CD14-positive monocyte (primary cell): Measurements from ENCODE around the gene GRIN2C. TPM values are rescaled to one million over a fixed set of nuclear protein-coding genes. Genes with fewer than 3 reads are reported as not detected.
A peak's percentile ranks its signal among the peaks of the same experiment; 100 is the strongest.

ENCODE experiments used
- DNase-seq, 3 donors: peaks; one replicate each; pipeline ENCODE4 v3.0.0-alpha.2; 2011 to 2022
- H2AFZ ChIP-seq: 2 replicates; pipeline ENCODE4 v1.6.0; 2012; ENCODE audit warnings: mild to moderate bottlenecking, low read depth, low read length, inconsistent platforms; ENCODE audit not compliant: insufficient read depth, poor library complexity, severe bottlenecking
- H3K27ac ChIP-seq, 2 donors: 1 replicate in 1 of 2; 2 replicates in 1 of 2; pipeline ENCODE4 v1.5.1; 2012 to 2013; ENCODE audit warnings: low read length in 2 of 2, control low read depth in 1 of 2, inconsistent platforms in 1 of 2, low read depth in 1 of 2, mild to moderate bottlenecking in 1 of 2
- H3K27me3 ChIP-seq, 2 donors: one replicate each; pipeline versions ENCODE4 v1.6.0 to v1.6.1; 2011 to 2013; ENCODE audit warnings: low read length in 2 of 2; ENCODE audit not compliant: control insufficient read depth in 2 of 2, insufficient read depth in 2 of 2
- H3K36me3 ChIP-seq, 2 donors: replicated peaks in 1 of 2; 1 replicate in 1 of 2; 2 replicates in 1 of 2; pipeline versions ENCODE4 v1.5.1 to v1.6.1; 2012 to 2013; ENCODE audit warnings: low read length in 2 of 2, control low read depth in 1 of 2, inconsistent platforms in 1 of 2, mild to moderate bottlenecking in 1 of 2; ENCODE audit not compliant: insufficient read depth in 2 of 2, control insufficient read depth in 1 of 2
- H3K4me1 ChIP-seq, 2 donors: 1 replicate in 1 of 2; 2 replicates in 1 of 2; pipeline versions ENCODE4 v1.5.1 to v1.6.1; 2012 to 2013; ENCODE audit warnings: low read length in 2 of 2, control low read depth in 1 of 2, inconsistent platforms in 1 of 2, mild to moderate bottlenecking in 1 of 2, moderate library complexity in 1 of 2; ENCODE audit not compliant: insufficient read depth in 2 of 2, control insufficient read depth in 1 of 2
- H3K4me2 ChIP-seq: replicated peaks from 2 replicates; pipeline ENCODE3; 2012; ENCODE audit warnings: low read length, moderate library complexity, mild to moderate bottlenecking; ENCODE audit not compliant: poor library complexity, severe bottlenecking; ENCODE audit errors: extremely low read depth
- H3K4me3 ChIP-seq, 3 experiments: fragments of 200-600 bp in 1 of 3; sonication (generic) in 1 of 3; replicated peaks in 1 of 3; 1 replicate in 2 of 3; 2 replicates in 1 of 3; pipeline ENCODE4 v1.5.1; 2011 to 2013; ENCODE audit warnings: low read length in 3 of 3, mild to moderate bottlenecking in 3 of 3, control low read depth in 2 of 3, low read depth in 2 of 3, inconsistent platforms in 1 of 3, moderate library complexity in 1 of 3
- H3K79me2 ChIP-seq: 2 replicates; pipeline ENCODE4 v1.6.0; 2012; ENCODE audit warnings: mild to moderate bottlenecking, control low read depth, inconsistent platforms, low read length, moderate library complexity; ENCODE audit not compliant: insufficient read depth
- H3K9ac ChIP-seq: 2 replicates; pipeline ENCODE4 v1.6.0; 2017; ENCODE audit warnings: low read length, mild to moderate bottlenecking; ENCODE audit not compliant: insufficient read depth, poor library complexity, severe bottlenecking
- H3K9me3 ChIP-seq, 2 donors: replicated peaks in 1 of 2; 1 replicate in 1 of 2; 2 replicates in 1 of 2; pipeline versions ENCODE4 v1.5.1 to v1.6.1; 2012 to 2013; ENCODE audit warnings: low read length in 2 of 2, control low read depth in 1 of 2; ENCODE audit not compliant: control insufficient read depth in 1 of 2, insufficient read depth in 1 of 2
- H4K20me1 ChIP-seq: 2 replicates; pipeline ENCODE4 v1.6.0; 2012; ENCODE audit warnings: mild to moderate bottlenecking, low read length, control low read depth, moderate library complexity; ENCODE audit not compliant: insufficient read depth
- H3K27ac Mint-ChIP-seq, 7 donors: one replicate each; pipeline ENCODE4 v1.8.0; 2020; ENCODE audit warnings: mild to moderate bottlenecking in 7 of 7, mixed read lengths in 7 of 7, moderate library complexity in 6 of 7, inconsistent platforms in 2 of 7
- H3K27me3 Mint-ChIP-seq, 3 donors: one replicate each; pipeline ENCODE4 v1.8.0; 2021 to 2022; ENCODE audit warnings: low read depth in 3 of 3, mild to moderate bottlenecking in 3 of 3, mixed read lengths in 3 of 3, moderate library complexity in 3 of 3, inconsistent platforms in 1 of 3
- H3K36me3 Mint-ChIP-seq, 2 donors: one replicate each; pipeline ENCODE4 v1.8.0; 2020; ENCODE audit warnings: mixed read lengths in 2 of 2, inconsistent platforms in 1 of 2, mild to moderate bottlenecking in 1 of 2
- H3K4me1 Mint-ChIP-seq: one replicate; pipeline ENCODE4 v1.8.0; 2020; ENCODE audit warnings: mild to moderate bottlenecking, mixed read lengths
- H3K4me3 Mint-ChIP-seq, 2 donors: one replicate each; pipeline ENCODE4 v1.8.0; 2020; ENCODE audit warnings: mild to moderate bottlenecking in 2 of 2, mixed read lengths in 2 of 2, moderate library complexity in 1 of 2
- H3K9me3 Mint-ChIP-seq, 7 donors: one replicate each; pipeline ENCODE4 v1.8.0; 2020 to 2022; ENCODE audit warnings: mixed read lengths in 7 of 7, mild to moderate bottlenecking in 6 of 7, moderate library complexity in 6 of 7, inconsistent platforms in 2 of 7
- WGBS: methylation state at CpG from one replicate; pipeline ENCODE4 v1.1.5; 2013; ENCODE audit warnings: missing lambda C conversion rate; ENCODE audit not compliant: insufficient coverage; 5-methylcytosine and 5-hydroxymethylcytosine counted together
- intact Hi-C, 2 donors: fragments of 100-400 bp; cut with micrococcal nuclease; formaldehyde crosslinking; loops; one replicate each; pipeline versions ENCODE4 v1.15.0 to v1.15.1; 2023
- polyA plus RNA-seq, 3 donors: library from polyadenylated mRNA; depleted of rRNA in 1 of 3; unstranded in 2 of 3; stranded (reverse) in 1 of 3; fragments of 300-500 nt in 2 of 3; fragments of >200 nt in 1 of 3; fragmentation: Illumina TruSeq in 2 of 3; gene quantifications; 1 replicate in 2 of 3; 2 replicates in 1 of 3; pipeline ENCODE4 v1.2.3, GENCODE V29; 2012 to 2021
- TF ChIP-seq, protein P1 (sequence below): fragments of 200-600 bp; IDR thresholded peaks from one replicate; pipeline ENCODE4 v1.8.0; 2022; ENCODE audit warnings: antibody characterized with exemption, mild to moderate bottlenecking

Gene GRIN2C
- polyA plus RNA-seq, 3 donors, result 0.04 TPM; not detected in 2

DNA sequence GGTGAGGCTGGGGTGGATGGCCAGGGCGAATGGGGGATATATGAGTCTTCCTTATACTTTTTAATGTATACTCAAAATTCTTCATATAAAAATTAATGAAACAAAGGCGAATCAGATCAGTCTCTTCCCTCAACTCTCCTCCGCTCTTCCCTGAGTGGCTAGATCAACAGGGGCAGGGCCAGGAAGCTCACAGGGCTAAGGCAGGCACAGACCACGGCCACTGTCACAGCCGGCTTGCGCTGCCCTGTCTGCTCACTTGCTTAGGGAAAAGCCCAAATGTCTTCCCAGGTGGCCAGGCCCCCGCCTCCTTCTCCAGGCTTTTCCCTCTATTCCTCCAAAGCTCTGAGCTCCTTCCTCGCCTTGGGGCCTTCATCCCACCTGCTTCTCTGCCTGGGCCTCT lies 6.0 kb downstream of the GRIN2C start:
- H3K27me3 ChIP-seq, result peaks cover 32 to 84% of the 10 kb centered on the region in 2 donors
- intact Hi-C loops, result loop anchor here in 1 of 2 donors (5.0 kb wide), 1 partner anchor 46 kb away; no protein-coding TSS in a partner anchor

DNA sequence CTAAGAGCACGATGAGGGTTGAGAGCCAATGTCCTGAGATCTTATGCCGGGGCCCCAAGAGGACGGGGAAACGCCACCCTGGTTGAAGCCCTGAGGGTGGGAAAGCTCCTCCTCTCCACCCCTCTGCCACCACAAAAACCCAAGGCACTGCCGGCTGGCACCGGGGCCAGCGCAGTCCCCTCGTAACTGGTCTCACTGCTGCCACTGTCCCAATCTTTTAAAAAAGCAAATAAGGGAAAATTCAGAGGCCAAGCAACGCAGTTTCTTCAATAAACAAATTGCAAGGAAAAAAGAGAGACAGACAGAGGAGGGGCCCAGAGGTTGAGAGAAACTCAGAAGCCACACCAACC lies 6.7 kb downstream of the GRIN2C start:
- Histone ChIP-seq H4K20me1 (no peaks in the 10 kb centered on the region), H3K9ac (no peak overlapping the region), H3K9me3 (peaks cover 0 to 4% of the 10 kb centered on the region in 2 donors), H3K79me2 (no peaks in the 10 kb centered on the region), H3K27ac (no peak overlapping the region), H2AFZ (no peak overlapping the region), H3K36me3 (no peaks in the 10 kb centered on the region), H3K4me1 (peaks cover 2 to 9% of the 10 kb centered on the region in 2 donors), H3K4me2 (no peak overlapping the region), H3K4me3 (no peak overlapping the region), H3K27me3 (peaks cover 29 to 77% of the 10 kb centered on the region in 2 donors)
- H3K4me3 Mint-ChIP-seq, result peak overlapping the region in 1 of 2 donors; percentile 82
- peaks cover 77 to 94% (median 80%) of the 10 kb centered on the region in 3 donors for H3K27me3 Mint-ChIP-seq
- peaks cover 0 to 2% of the 10 kb centered on the region in 2 donors for H3K36me3 Mint-ChIP-seq
- no peak overlapping the region for H3K27ac Mint-ChIP-seq
- H3K4me1 Mint-ChIP-seq, result peaks cover 3% of the 10 kb centered on the region
- TF ChIP-seq, protein P1, sequence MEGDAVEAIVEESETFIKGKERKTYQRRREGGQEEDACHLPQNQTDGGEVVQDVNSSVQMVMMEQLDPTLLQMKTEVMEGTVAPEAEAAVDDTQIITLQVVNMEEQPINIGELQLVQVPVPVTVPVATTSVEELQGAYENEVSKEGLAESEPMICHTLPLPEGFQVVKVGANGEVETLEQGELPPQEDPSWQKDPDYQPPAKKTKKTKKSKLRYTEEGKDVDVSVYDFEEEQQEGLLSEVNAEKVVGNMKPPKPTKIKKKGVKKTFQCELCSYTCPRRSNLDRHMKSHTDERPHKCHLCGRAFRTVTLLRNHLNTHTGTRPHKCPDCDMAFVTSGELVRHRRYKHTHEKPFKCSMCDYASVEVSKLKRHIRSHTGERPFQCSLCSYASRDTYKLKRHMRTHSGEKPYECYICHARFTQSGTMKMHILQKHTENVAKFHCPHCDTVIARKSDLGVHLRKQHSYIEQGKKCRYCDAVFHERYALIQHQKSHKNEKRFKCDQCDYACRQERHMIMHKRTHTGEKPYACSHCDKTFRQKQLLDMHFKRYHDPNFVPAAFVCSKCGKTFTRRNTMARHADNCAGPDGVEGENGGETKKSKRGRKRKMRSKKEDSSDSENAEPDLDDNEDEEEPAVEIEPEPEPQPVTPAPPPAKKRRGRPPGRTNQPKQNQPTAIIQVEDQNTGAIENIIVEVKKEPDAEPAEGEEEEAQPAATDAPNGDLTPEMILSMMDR, result no peak
- peaks cover 0 to 9% (median 2%) of the 10 kb centered on the region in 7 donors for H3K9me3 Mint-ChIP-seq
- DNase-seq, result no peak
- 0% methylated on average over 4 of the region's 9 CpGs for WGBS
- intact Hi-C loops, result loop anchor here in 1 of 2 donors (5.0 kb wide), 1 partner anchor 46 kb away; no protein-coding TSS in a partner anchor

More for the DNA sequence above, 6.0 kb downstream of the GRIN2C start:
- Mint-ChIP-seq H3K27me3 (peaks cover 81 to 95% (median 85%) of the 10 kb centered on the region in 3 donors), H3K4me3 (peak overlapping the region in 1 of 2 donors; percentile 81), H3K27ac (no peak overlapping the region), H3K4me1 (peaks cover 3% of the 10 kb centered on the region), H3K9me3 (peaks cover 0 to 12% (median 4%) of the 10 kb centered on the region in 7 donors), H3K36me3 (peaks cover 0 to 4% of the 10 kb centered on the region in 2 donors)
- Histone ChIP-seq H2AFZ (no peak overlapping the region), H4K20me1 (no peaks in the 10 kb centered on the region), H3K4me3 (no peak overlapping the region), H3K4me1 (peaks cover 2 to 9% of the 10 kb centered on the region in 2 donors), H3K27ac (no peak overlapping the region), H3K9ac (no peak overlapping the region), H3K4me2 (no peak overlapping the region), H3K36me3 (no peaks in the 10 kb centered on the region), H3K9me3 (peaks cover 1 to 4% of the 10 kb centered on the region in 2 donors), H3K79me2 (no peaks in the 10 kb centered on the region)
- WGBS, result 95% methylated on average over 7 of the region's 8 CpGs
- no peak for DNase-seq
- TF ChIP-seq, protein P1, result no peak
